Measurements from ENCODE around the gene AADACL4.

- TF ChIP-seq CTCF (IDR thresholded peaks at IDR 0.05; ENCODE audit: poor library complexity) (no peak), EZH2 (IDR thresholded peaks at IDR 0.05; ENCODE audit: borderline replicate concordance) (no peak)
Observed at GRCh38 chr1:12678820-12679219, 34.9 kb downstream of the AADACL4 start.

Data from hepatocyte (in vitro differentiated cells).